Measurements from ENCODE around the gene MBD5.

Gene MBD5

GRCh38 chr2:148167241-148167766, 146.4 kb downstream of the MBD5 start:
- DNase-seq (ENCODE audit: low read depth in 1 of 2, low spot score in 1 of 2): no peak
- no peak for TF ChIP-seq JUND (IDR thresholded peaks at IDR 0.05; ENCODE audit: low read depth)
- in situ Hi-C loops (cut with HindIII; ENCODE audit: low pct_unique_long_range_greater_than_20kb, low sequenced_read_pairs): no loop called here

- in situ Hi-C loops (cut with HindIII; ENCODE audit: low pct_unique_long_range_greater_than_20kb, low sequenced_read_pairs): no loop called here
- DNase-seq (ENCODE audit: low read depth in 1 of 2, low spot score in 1 of 2): peak in 1 of 2 experiments; percentile 1
- no peak for TF ChIP-seq JUND (IDR thresholded peaks at IDR 0.05; ENCODE audit: low read depth)
These were observed 147.0 kb downstream of the MBD5 start for GRCh38 chr2:148167855-148168254.

GRCh38 chr2:148172131-148172753, 151.4 kb downstream of the MBD5 start:
- no peak for TF ChIP-seq JUND (IDR thresholded peaks at IDR 0.05; ENCODE audit: low read depth)
- no peak for DNase-seq (ENCODE audit: low read depth in 1 of 2, low spot score in 1 of 2)
- in situ Hi-C loops (cut with HindIII; ENCODE audit: low pct_unique_long_range_greater_than_20kb, low sequenced_read_pairs): no loop called here

GRCh38 chr2:148173168-148173567, 152.3 kb downstream of the MBD5 start:
- DNase-seq (ENCODE audit: low read depth in 1 of 2, low spot score in 1 of 2): no peak

GRCh38 chr2:148177559-148177958, 156.7 kb downstream of the MBD5 start:
- DNase-seq (ENCODE audit: low read depth in 1 of 2, low spot score in 1 of 2): no peak
- no peak for TF ChIP-seq JUND (IDR thresholded peaks at IDR 0.05; ENCODE audit: low read depth)
- in situ Hi-C loops (cut with HindIII; ENCODE audit: low pct_unique_long_range_greater_than_20kb, low sequenced_read_pairs): no loop called here

More at GRCh38 chr2:148173168-148173567, 152.3 kb downstream of the MBD5 start:
- TF ChIP-seq JUND (IDR thresholded peaks at IDR 0.05; ENCODE audit: low read depth): no peak
- in situ Hi-C loops (cut with HindIII; ENCODE audit: low pct_unique_long_range_greater_than_20kb, low sequenced_read_pairs): no loop called here

- in situ Hi-C loops (cut with HindIII; ENCODE audit: low pct_unique_long_range_greater_than_20kb, low sequenced_read_pairs): no loop called here
- DNase-seq (ENCODE audit: low read depth in 1 of 2, low spot score in 1 of 2): no peak
- TF ChIP-seq JUND (IDR thresholded peaks at IDR 0.05; ENCODE audit: low read depth): no peak
These were observed 158.8 kb downstream of the MBD5 start for GRCh38 chr2:148179724-148180123.

- no peak for TF ChIP-seq JUND (IDR thresholded peaks at IDR 0.05; ENCODE audit: low read depth)
- in situ Hi-C loops (cut with HindIII; ENCODE audit: low pct_unique_long_range_greater_than_20kb, low sequenced_read_pairs): no loop called here
- DNase-seq (ENCODE audit: low read depth in 1 of 2, low spot score in 1 of 2): no peak
These were observed 164.1 kb downstream of the MBD5 start for GRCh38 chr2:148184976-148185375.

- no peak for DNase-seq (ENCODE audit: low read depth in 1 of 2, low spot score in 1 of 2)
- TF ChIP-seq JUND (IDR thresholded peaks at IDR 0.05; ENCODE audit: low read depth): no peak
- in situ Hi-C loops (cut with HindIII; ENCODE audit: low pct_unique_long_range_greater_than_20kb, low sequenced_read_pairs): no loop called here
These were observed 174.0 kb downstream of the MBD5 start for GRCh38 chr2:148194882-148195281.

GRCh38 chr2:148201075-148202004, 180.4 kb downstream of the MBD5 start:
- peak in 1 of 2 experiments; percentile 39 for DNase-seq (ENCODE audit: low read depth in 1 of 2, low spot score in 1 of 2)
- TF ChIP-seq JUND (IDR thresholded peaks at IDR 0.05; ENCODE audit: low read depth): no peak
- in situ Hi-C loops (cut with HindIII; ENCODE audit: low pct_unique_long_range_greater_than_20kb, low sequenced_read_pairs): no loop called here

GRCh38 chr2:148202237-148202636, 181.3 kb downstream of the MBD5 start:
- in situ Hi-C loops (cut with HindIII; ENCODE audit: low pct_unique_long_range_greater_than_20kb, low sequenced_read_pairs): no loop called here
- DNase-seq (ENCODE audit: low read depth in 1 of 2, low spot score in 1 of 2): no peak
- no peak for TF ChIP-seq JUND (IDR thresholded peaks at IDR 0.05; ENCODE audit: low read depth)

- no peak for DNase-seq (ENCODE audit: low read depth in 1 of 2, low spot score in 1 of 2)
- in situ Hi-C loops (cut with HindIII; ENCODE audit: low pct_unique_long_range_greater_than_20kb, low sequenced_read_pairs): no loop called here
- TF ChIP-seq JUND (IDR thresholded peaks at IDR 0.05; ENCODE audit: low read depth): no peak
These were observed 186.2 kb downstream of the MBD5 start for GRCh38 chr2:148207111-148207510.

GRCh38 chr2:148209603-148210002, 188.7 kb downstream of the MBD5 start:
- in situ Hi-C loops (cut with HindIII; ENCODE audit: low pct_unique_long_range_greater_than_20kb, low sequenced_read_pairs): no loop called here
- DNase-seq (ENCODE audit: low read depth in 1 of 2, low spot score in 1 of 2): peak in 1 of 2 experiments; percentile 30
- TF ChIP-seq JUND (IDR thresholded peaks at IDR 0.05; ENCODE audit: low read depth): no peak

Data from T47D (cell line).